H9 (cell line): ENCODE data around the gene ABCE1. TPM values are rescaled to one million over a fixed set of nuclear protein-coding genes. Genes with fewer than 3 reads are reported as not detected.

Experiments used
- DNase-seq: peaks from one replicate; pipeline ENCODE4 v3.0.0-alpha.2; 2017
- H2AFZ ChIP-seq: one replicate; pipeline ENCODE4 v1.6.1; 2013; ENCODE audit warnings: mild to moderate bottlenecking, low read length, control low read depth, moderate library complexity
- H2AK5ac ChIP-seq: 2 replicates; pipeline ENCODE4 v1.6.1; 2013; ENCODE audit warnings: low read length, control low read depth, mixed read lengths; ENCODE audit not compliant: insufficient read length
- H2BK120ac ChIP-seq: one replicate; pipeline ENCODE4 v1.6.1; 2013; ENCODE audit warnings: low read depth, mild to moderate bottlenecking, low read length, control low read depth, inconsistent platforms; ENCODE audit not compliant: poor library complexity, severe bottlenecking
- H2BK12ac ChIP-seq: 2 replicates; pipeline ENCODE4 v1.6.1; 2013; ENCODE audit warnings: low read length, control low read depth, mixed read lengths, low read depth; ENCODE audit not compliant: insufficient read length
- H2BK15ac ChIP-seq: 2 replicates; pipeline ENCODE4 v1.6.1; 2013; ENCODE audit warnings: low read depth, low read length, control low read depth
- H2BK20ac ChIP-seq: one replicate; pipeline ENCODE4 v1.6.1; 2013; ENCODE audit warnings: low read depth, mild to moderate bottlenecking, low read length, control low read depth, inconsistent platforms; ENCODE audit not compliant: poor library complexity, severe bottlenecking
- H2BK5ac ChIP-seq: 2 replicates; pipeline ENCODE4 v1.6.1; 2013; ENCODE audit warnings: low read length, control low read depth, mixed read lengths; ENCODE audit not compliant: insufficient read length
- H3K14ac ChIP-seq: 2 replicates; pipeline ENCODE4 v1.6.1; 2013; ENCODE audit warnings: low read length, control low read depth; ENCODE audit not compliant: insufficient read depth
- H3K18ac ChIP-seq: 2 replicates; pipeline ENCODE4 v1.6.1; 2013; ENCODE audit warnings: low read depth, mild to moderate bottlenecking, mixed read lengths, low read length, control low read depth; ENCODE audit not compliant: insufficient read length
- H3K23ac ChIP-seq: 2 replicates; pipeline ENCODE4 v1.6.1; 2013; ENCODE audit warnings: low read length, control low read depth, mixed read lengths, low read depth; ENCODE audit not compliant: insufficient read length
- H3K23me2 ChIP-seq: 2 replicates; pipeline ENCODE4 v1.6.1; 2013; ENCODE audit warnings: low read depth, mild to moderate bottlenecking, mixed read lengths, low read length, control low read depth; ENCODE audit not compliant: insufficient read length, poor library complexity, severe bottlenecking
- H3K27ac ChIP-seq: 2 replicates; pipeline ENCODE4 v1.5.1; 2013; ENCODE audit warnings: low read length, control low read depth, mixed read lengths, low read depth; ENCODE audit not compliant: insufficient read length
- H3K27me3 ChIP-seq: 2 replicates; pipeline ENCODE4 v1.6.1; 2013; ENCODE audit warnings: low read length, control low read depth, inconsistent platforms; ENCODE audit not compliant: insufficient read depth
- H3K4ac ChIP-seq: 2 replicates; pipeline ENCODE4 v1.6.1; 2013; ENCODE audit warnings: low read depth, mild to moderate bottlenecking, control low read depth, inconsistent platforms, low read length, moderate library complexity
- H3K4me1 ChIP-seq: 2 replicates; pipeline ENCODE4 v1.6.1; 2013; ENCODE audit warnings: low read length, control low read depth, inconsistent platforms; ENCODE audit not compliant: insufficient read depth
- H3K4me2 ChIP-seq: 2 replicates; pipeline ENCODE4 v1.6.1; 2013; ENCODE audit warnings: low read length, control low read depth, mixed read lengths; ENCODE audit not compliant: insufficient read length, insufficient read depth
- H3K56ac ChIP-seq: 2 replicates; pipeline ENCODE4 v1.6.1; 2013; ENCODE audit warnings: low read depth, mild to moderate bottlenecking, mixed read lengths, low read length, control low read depth; ENCODE audit not compliant: insufficient read length
- H3K79me1 ChIP-seq: 2 replicates; pipeline ENCODE4 v1.6.1; 2013; ENCODE audit warnings: low read depth, mild to moderate bottlenecking, moderate library complexity, low read length, control low read depth, inconsistent platforms; ENCODE audit not compliant: insufficient read depth, poor library complexity, severe bottlenecking
- H3K79me2 ChIP-seq: 2 replicates; pipeline ENCODE4 v1.6.1; 2013; ENCODE audit warnings: low read length, control low read depth, inconsistent platforms; ENCODE audit not compliant: insufficient read depth
- H3K9ac ChIP-seq: 2 replicates; pipeline ENCODE4 v1.6.1; 2013; ENCODE audit warnings: low read length, control low read depth, mixed read lengths; ENCODE audit not compliant: insufficient read length; ENCODE audit errors: extremely low read depth
- H3K9me3 ChIP-seq: one replicate; pipeline ENCODE4 v1.6.1; 2013; ENCODE audit warnings: low read depth, low read length, inconsistent platforms; ENCODE audit not compliant: control insufficient read depth
- H3T11ph ChIP-seq: one replicate; pipeline ENCODE4 v1.6.1; 2013; ENCODE audit warnings: mild to moderate bottlenecking, low read length, control low read depth, inconsistent platforms
- H4K20me1 ChIP-seq: one replicate; pipeline ENCODE4 v1.6.1; 2013; ENCODE audit not compliant: control insufficient read depth, insufficient read length, insufficient read depth
- H4K5ac ChIP-seq: 2 replicates; pipeline ENCODE4 v1.6.1; 2013; ENCODE audit warnings: low read depth, mild to moderate bottlenecking, mixed read lengths, low read length, control low read depth; ENCODE audit not compliant: insufficient read length
- H4K8ac ChIP-seq: replicated peaks from 2 replicates; pipeline ENCODE4 v1.6.1; 2013; ENCODE audit warnings: low read length, control low read depth, mixed read lengths, low read depth; ENCODE audit not compliant: insufficient read length
- H4K91ac ChIP-seq: 2 replicates; pipeline ENCODE4 v1.6.1; 2013; ENCODE audit warnings: low read depth, mild to moderate bottlenecking, moderate library complexity, mixed read lengths, low read length, control low read depth; ENCODE audit not compliant: insufficient read length
- H3K27ac Mint-ChIP-seq, 3 experiments: 2 replicates in 2 of 3; 3 replicates in 1 of 3; pipeline ENCODE4 v1.8.0; 2020 to 2021; ENCODE audit warnings: mixed read lengths in 3 of 3, mild to moderate bottlenecking in 1 of 3, moderate library complexity in 1 of 3
- H3K27me3 Mint-ChIP-seq: 2 replicates; pipeline ENCODE4 v1.8.0; 2021; ENCODE audit warnings: low read depth, mild to moderate bottlenecking, moderate library complexity, mixed read lengths
- H3K36me3 Mint-ChIP-seq, 3 experiments: 2 replicates in 2 of 3; 3 replicates in 1 of 3; pipeline ENCODE4 v1.8.0; 2020 to 2021; ENCODE audit warnings: low read depth in 3 of 3, mixed read lengths in 3 of 3; ENCODE audit not compliant: insufficient read depth in 1 of 3
- H3K4me1 Mint-ChIP-seq, 2 experiments: 2 replicates each; pipeline ENCODE4 v1.8.0; 2020; ENCODE audit warnings: mixed read lengths in 2 of 2
- H3K4me3 Mint-ChIP-seq, 2 experiments: 2 replicates in 1 of 2; 3 replicates in 1 of 2; pipeline ENCODE4 v1.8.0; 2020 to 2021; ENCODE audit warnings: mild to moderate bottlenecking in 2 of 2, mixed read lengths in 2 of 2, moderate library complexity in 1 of 2
- H3K9me3 Mint-ChIP-seq, 2 experiments: 2 replicates in 1 of 2; 3 replicates in 1 of 2; pipeline ENCODE4 v1.8.0; 2020; ENCODE audit warnings: mild to moderate bottlenecking in 2 of 2, mixed read lengths in 2 of 2, moderate library complexity in 1 of 2
- WGBS: extraction: QIAGEN DNeasy Blood & Tissue Kit; methylation state at CpG from one replicate; pipeline ENCODE4 v1.1.7; 2013; ENCODE audit warnings: missing lambda C conversion rate, low lambda C conversion rate, mixed read lengths; ENCODE audit not compliant: insufficient read length; ENCODE audit errors: extremely low coverage; 5-methylcytosine and 5-hydroxymethylcytosine counted together
- long read RNA-seq: library from polyadenylated mRNA; unstranded; transcript quantifications from one replicate; pipeline ENCODE4 v2.0.0, GENCODE V29; 2020
- total RNA-seq: library from RNA; stranded (reverse); gene quantifications from 2 replicates; pipeline ENCODE4 v1.2.1, GENCODE V29; 2021
- TF ChIP-seq, protein P1 (sequence below): fragments of 200-600 bp; sonication (generic); conservative IDR thresholded peaks from 3 replicates; pipeline ENCODE4 v1.8.0; 2021; ENCODE audit warnings: antibody characterized with exemption, mild to moderate bottlenecking

The ABCE1 gene
- 112 TPM in 2 replicates for total RNA-seq
- long read RNA-seq, transcript ABCE1-201 (18 exons, 3,921 nt) = major isoform, 370 of 512 reads
- long read RNA-seq, partial matches to known transcripts = 73 of 512 reads
- long read RNA-seq, other reads (novel, unspliced or antisense) = 69 of 512 reads

DNA sequence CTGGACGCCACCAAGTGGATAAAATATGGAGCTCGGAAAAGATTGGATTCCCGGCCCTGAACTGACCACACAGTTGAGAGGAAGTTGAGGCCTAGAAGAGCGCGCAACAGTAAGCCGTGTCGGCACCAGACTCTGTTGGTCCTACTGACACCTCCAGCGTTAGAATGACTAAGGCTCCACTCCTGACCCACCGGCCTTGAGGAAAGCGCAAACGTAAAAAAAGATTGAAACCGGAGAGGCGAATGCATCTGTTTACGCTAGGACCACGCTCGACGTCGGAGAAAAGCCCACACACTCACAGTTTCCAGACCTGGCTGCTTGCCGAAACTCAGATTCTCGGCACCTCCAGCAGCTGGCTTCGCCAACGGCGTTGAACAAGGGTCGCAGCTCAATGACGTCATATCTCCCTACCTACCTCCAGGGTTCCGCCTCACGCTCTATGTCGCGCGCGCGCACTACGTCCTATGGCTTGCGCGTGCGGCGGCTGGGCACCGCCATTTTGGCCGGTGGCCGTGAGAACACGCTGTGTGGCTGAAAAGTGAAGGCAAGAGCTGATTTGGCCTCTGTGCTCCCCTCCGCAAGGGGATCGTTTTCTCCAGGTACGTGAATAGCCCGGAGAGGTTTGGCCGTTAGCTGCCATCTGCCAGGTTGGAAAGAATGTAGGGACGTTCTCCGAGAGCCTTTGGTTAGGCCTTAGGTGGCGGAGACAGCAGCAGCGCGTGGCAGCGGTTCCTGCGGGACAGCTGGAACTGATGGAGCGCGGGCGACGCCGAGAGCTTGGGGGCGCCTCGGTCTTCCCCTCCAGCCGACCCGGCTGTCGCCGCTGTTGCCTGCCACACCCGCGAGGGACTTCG lies at the start of gene ABCE1, which contains the start of gene ANAPC10:
Gene ABCE1, plus strand, starts transcription at position 491 of the 854 bp plus-strand sequence. CDS start 6,102 bp downstream, outside the sequence.
Gene ANAPC10, minus strand, starts transcription at position 376 of the 854 bp plus-strand sequence. CDS start 2,097 bp downstream, outside the sequence.
- H4K8ac ChIP-seq = peak within 1 kb of the TSS; percentile 70
- no peak within 1 kb of the TSS for H2BK120ac ChIP-seq
- no peak within 1 kb of the TSS for H3T11ph ChIP-seq
- no peak within 1 kb of the TSS for H2BK5ac ChIP-seq
- peak within 1 kb of the TSS; percentile 95 for H3K14ac ChIP-seq
- H2AFZ ChIP-seq = no peak within 1 kb of the TSS
- peak within 1 kb of the TSS; percentile 95 for H3K4me2 ChIP-seq
- peak within 1 kb of the TSS; percentile 11 for H4K91ac ChIP-seq
- H3K18ac ChIP-seq = peak within 1 kb of the TSS; percentile 88
- peaks cover 5% of the 10 kb centered on the region for H3K23me2 ChIP-seq
- no peak within 1 kb of the TSS for H2BK15ac ChIP-seq
- H3K56ac ChIP-seq = peak within 1 kb of the TSS; percentile 50
- H3K23ac ChIP-seq = no peak within 1 kb of the TSS
- H3K9me3 Mint-ChIP-seq = peaks cover 3 to 8% of the 10 kb centered on the region in 2 experiments; a peak in 2 of 5 replicates
- WGBS = no CpG with 5 or more reads among the region's 67 CpGs
- no peaks in the 10 kb centered on the region for H3K27me3 ChIP-seq
- no peak within 1 kb of the TSS for H2BK20ac ChIP-seq
- peaks cover under 1% of the 10 kb centered on the region for H3K79me1 ChIP-seq
- H2BK12ac ChIP-seq = no peak within 1 kb of the TSS
- peak within 1 kb of the TSS; percentile 49 for H4K5ac ChIP-seq
- 0 out of 2 replicates have a peak within 1 kb of the TSS, but pooled peaks have one; percentile 8 for H3K4ac ChIP-seq
- H3K79me2 ChIP-seq = peaks cover 40% of the 10 kb centered on the region
- H4K20me1 ChIP-seq = no peaks in the 10 kb centered on the region
- H3K27me3 Mint-ChIP-seq = no peaks in the 10 kb centered on the region
- H3K4me3 Mint-ChIP-seq = peak within 1 kb of the TSS; percentile 98 to 99
- H3K9me3 ChIP-seq = no peaks in the 10 kb centered on the region
- TF ChIP-seq, protein P1, sequence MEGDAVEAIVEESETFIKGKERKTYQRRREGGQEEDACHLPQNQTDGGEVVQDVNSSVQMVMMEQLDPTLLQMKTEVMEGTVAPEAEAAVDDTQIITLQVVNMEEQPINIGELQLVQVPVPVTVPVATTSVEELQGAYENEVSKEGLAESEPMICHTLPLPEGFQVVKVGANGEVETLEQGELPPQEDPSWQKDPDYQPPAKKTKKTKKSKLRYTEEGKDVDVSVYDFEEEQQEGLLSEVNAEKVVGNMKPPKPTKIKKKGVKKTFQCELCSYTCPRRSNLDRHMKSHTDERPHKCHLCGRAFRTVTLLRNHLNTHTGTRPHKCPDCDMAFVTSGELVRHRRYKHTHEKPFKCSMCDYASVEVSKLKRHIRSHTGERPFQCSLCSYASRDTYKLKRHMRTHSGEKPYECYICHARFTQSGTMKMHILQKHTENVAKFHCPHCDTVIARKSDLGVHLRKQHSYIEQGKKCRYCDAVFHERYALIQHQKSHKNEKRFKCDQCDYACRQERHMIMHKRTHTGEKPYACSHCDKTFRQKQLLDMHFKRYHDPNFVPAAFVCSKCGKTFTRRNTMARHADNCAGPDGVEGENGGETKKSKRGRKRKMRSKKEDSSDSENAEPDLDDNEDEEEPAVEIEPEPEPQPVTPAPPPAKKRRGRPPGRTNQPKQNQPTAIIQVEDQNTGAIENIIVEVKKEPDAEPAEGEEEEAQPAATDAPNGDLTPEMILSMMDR = no peak
- peaks cover 26 to 28% (median 26%) of the 10 kb centered on the region in 3 experiments for H3K36me3 Mint-ChIP-seq
- no peak within 1 kb of the TSS for H2AK5ac ChIP-seq
- peak within 1 kb of the TSS; percentile 98 for H3K9ac ChIP-seq
- H3K27ac Mint-ChIP-seq = peak within 1 kb of the TSS; percentile 98 to 100 (median 99)
- peaks cover 10 to 15% of the 10 kb centered on the region in 2 experiments for H3K4me1 Mint-ChIP-seq
- DNase-seq = peak; percentile 96
- no peaks in the 10 kb centered on the region for H3K4me1 ChIP-seq
- H3K27ac ChIP-seq = peak within 1 kb of the TSS; percentile 86
